Stimulated activated CD4-positive, alpha-beta T cell treated with anti-CD3 and anti-CD28 coated beads, Interleukin-4, amount 100 ng/mL, for 24 hours (primary cell): Measurements from ENCODE around the gene PDGFRA.

Source experiments
- DNase-seq: peaks from one replicate; pipeline ENCODE4 v3.0.0-alpha.2; 2020

The PDGFRA gene

GRCh38 chr4:54228961-54229501 lies at the start of gene PDGFRA:
Gene PDGFRA, plus strand, starts transcription at chr4:54229293. Its CDS starts 29,476 bp downstream, at chr4:54258769.
- DNase-seq, result no peak

- no peak for DNase-seq
Observed at GRCh38 chr4:54184581-54184980, 44.5 kb upstream of the PDGFRA start.

GRCh38 chr4:54185044-54185780 lies 43.9 kb upstream of the PDGFRA start:
- no peak for DNase-seq

- no peak for DNase-seq
Observed at GRCh38 chr4:54185866-54186265, 43.2 kb upstream of the PDGFRA start.

GRCh38 chr4:54186371-54186770 lies 42.7 kb upstream of the PDGFRA start:
- DNase-seq, result no peak

GRCh38 chr4:54187148-54187547 lies 41.9 kb upstream of the PDGFRA start:
- no peak for DNase-seq

GRCh38 chr4:54189140-54189539 lies 40.0 kb upstream of the PDGFRA start:
- DNase-seq, result no peak

GRCh38 chr4:54192811-54193210 lies 36.3 kb upstream of the PDGFRA start:
- DNase-seq, result no peak

GRCh38 chr4:54197926-54198325 lies 31.2 kb upstream of the PDGFRA start:
- DNase-seq, result no peak

- no peak for DNase-seq
Observed at GRCh38 chr4:54199919-54200318, 29.2 kb upstream of the PDGFRA start.

- DNase-seq, result no peak
Observed at GRCh38 chr4:54209617-54210016, 19.5 kb upstream of the PDGFRA start.

GRCh38 chr4:54213001-54213400 lies 16.1 kb upstream of the PDGFRA start:
- DNase-seq, result no peak

GRCh38 chr4:54213761-54214160 lies 15.3 kb upstream of the PDGFRA start:
- DNase-seq, result no peak

GRCh38 chr4:54215379-54216077 lies 13.6 kb upstream of the PDGFRA start:
- DNase-seq, result no peak

GRCh38 chr4:54217642-54218495 lies 11.2 kb upstream of the PDGFRA start:
- DNase-seq, result peak; percentile 57

- DNase-seq, result no peak
Observed at GRCh38 chr4:54218736-54219135, 10.4 kb upstream of the PDGFRA start.

- no peak for DNase-seq
Observed at GRCh38 chr4:54224996-54225597, 4.0 kb upstream of the PDGFRA start.

GRCh38 chr4:54225598-54226403 lies 3.3 kb upstream of the PDGFRA start:
- no peak for DNase-seq

- DNase-seq, result no peak
Observed at GRCh38 chr4:54226404-54227255, 2.5 kb upstream of the PDGFRA start.

- DNase-seq, result no peak
Observed at GRCh38 chr4:54227256-54228055, 1.6 kb upstream of the PDGFRA start.
